Psoas muscle (tissue), 8 donors: Measurements from ENCODE around the gene ISL2. TPM values are rescaled to one million over a fixed set of nuclear protein-coding genes. Genes with fewer than 3 reads are reported as not detected.

Experiments used
- ATAC-seq, 4 donors: fragments of 200-7000 bp; cut with Tn5 transposase; one replicate each; pipeline ENCODE4 v1.9.1; 2020; ENCODE audit warnings: moderate library complexity in 3 of 4, mild to moderate bottlenecking in 2 of 4
- DNase-seq, 2 donors: peaks; one replicate each; pipeline ENCODE4 v3.0.0-alpha.2; 2020
- H3K27ac ChIP-seq: fragments of 200-600 bp; one replicate; pipeline ENCODE4 v1.8.0; 2022
- H3K27me3 ChIP-seq, 3 donors: fragments of 200-600 bp in 1 of 3; one replicate each; pipeline versions ENCODE4 v1.6.1 to v1.8.0; 2013 to 2022; ENCODE audit warnings: low read length in 2 of 3, mild to moderate bottlenecking in 2 of 3, moderate library complexity in 1 of 3; ENCODE audit not compliant: insufficient read depth in 3 of 3
- H3K36me3 ChIP-seq, 2 donors: fragments of 200-600 bp in 1 of 2; one replicate each; pipeline versions ENCODE4 v1.6.1 to v1.8.0; 2013 to 2022; ENCODE audit warnings: low read depth in 1 of 2, mild to moderate bottlenecking in 1 of 2, moderate library complexity in 1 of 2; ENCODE audit not compliant: insufficient read depth in 1 of 2
- H3K4me1 ChIP-seq: fragments of 200-600 bp; one replicate; pipeline ENCODE4 v1.8.0; 2022
- H3K4me3 ChIP-seq: fragments of 200-600 bp; one replicate; pipeline ENCODE4 v1.8.0; 2022; ENCODE audit warnings: mild to moderate bottlenecking
- H3K9me3 ChIP-seq: fragments of 200-600 bp; one replicate; pipeline ENCODE4 v1.8.0; 2022
- CTCF ChIP-seq: fragments of 200-600 bp; IDR thresholded peaks from one replicate; pipeline ENCODE4 v1.8.0; 2022; ENCODE audit warnings: antibody characterized with exemption
- WGBS, 3 donors: extraction: QIAGEN DNeasy Blood & Tissue Kit; methylation state at CpG; one replicate each; pipeline versions ENCODE4 v1.1.6 to v1.1.7; 2013; 5-methylcytosine and 5-hydroxymethylcytosine counted together
- intact Hi-C, 2 donors: fragments of 100-400 bp; cut with DNase I; formaldehyde crosslinking; loops; one replicate each; pipeline versions ENCODE4 v1.11.0 to v1.14.2; 2022
- polyA plus RNA-seq, 3 donors: library from polyadenylated mRNA; stranded (reverse); fragments of 200-250 nt; gene quantifications; one replicate each; pipeline ENCODE4 v1.2.3, GENCODE V29; 2013
- total RNA-seq, 4 donors: library from RNA; stranded (reverse); fragmentation: NEBNext Ultra II Directional in 2 of 4; extraction: Animal tissue kit (Norgen Biotek cat#: 25700) in 2 of 4; gene quantifications; one replicate each; pipeline versions ENCODE4 v1.2.1 to v1.2.4, GENCODE V29; 2021 to 2023
- donor health status: healthy with polysubstance abuse.
- donor health status: DM: no; HTN: no; CAD: no; lungs with moderate emphysema.
- donor health status: Bipolar disorder and iron deficiency.
- donor health status: healthy.
- donor health status: DM: yes; HTN: yes; CAD: no.
- donor health status: DM: no; HTN: no; CAD: no.
- donor health status: DM: no; HTN: no; CAD: no.
- donor health status: DM: yes; HTN: yes; CAD: no.

ISL2 gene
- total and polyA plus RNA-seq, 7 donors = not detected

GRCh38 chr15:76334438-76335306, 1.9 kb upstream of the ISL2 start:
- Histone ChIP-seq H3K4me1 (peaks cover 27% of the 10 kb centered on the region), H3K36me3 (no peaks in the 10 kb centered on the region), H3K27ac (no peak overlapping the region), H3K4me3 (peak overlapping the region; percentile 4), H3K9me3 (no peaks in the 10 kb centered on the region), H3K27me3 (peaks cover 0 to 71% (median 50%) of the 10 kb centered on the region in 3 donors)
- 19 to 23% (median 21%) methylated on average over 42 to 44 of the region's 44 CpGs for WGBS, 3 donors
- DNase-seq (no peak), ATAC-seq (no peak)
- intact Hi-C loops = loop anchor here in 1 of 2 donors (5.0 kb wide), 1 partner anchor 142 kb away; no protein-coding TSS in a partner anchor
- no peak for TF ChIP-seq CTCF

- H3K27ac ChIP-seq = no peak overlapping the region
- DNase-seq (no peak), ATAC-seq (no peak)
- H3K9me3 ChIP-seq = no peaks in the 10 kb centered on the region
- H3K4me3 ChIP-seq = peak overlapping the region; percentile 4
- no peaks in the 10 kb centered on the region for H3K36me3 ChIP-seq
- H3K4me1 ChIP-seq = peaks cover 36% of the 10 kb centered on the region
- TF ChIP-seq CTCF = no peak
- peaks cover 0 to 75% (median 57%) of the 10 kb centered on the region in 3 donors for H3K27me3 ChIP-seq
- intact Hi-C loops = no loop called here
- 8 to 16% (median 11%) methylated on average over 39 of the region's 39 CpGs for WGBS, 3 donors
Observed at GRCh38 chr15:76335307-76336253, 993 bp upstream of the ISL2 start.

GRCh38 chr15:76337059-76337695, 604 bp downstream of the ISL2 start:
- H3K4me3 ChIP-seq = peak overlapping the region; percentile 39
- peaks cover 52% of the 10 kb centered on the region for H3K4me1 ChIP-seq
- 9 to 17% (median 11%) methylated on average over 25 of the region's 25 CpGs for WGBS, 3 donors
- no peaks in the 10 kb centered on the region for H3K9me3 ChIP-seq
- DNase-seq (no peak), ATAC-seq (no peak)
- TF ChIP-seq CTCF = no peak
- intact Hi-C loops = no loop called here
- H3K27ac ChIP-seq = no peak overlapping the region
- no peaks in the 10 kb centered on the region for H3K36me3 ChIP-seq
- peaks cover 0 to 91% (median 65%) of the 10 kb centered on the region in 3 donors for H3K27me3 ChIP-seq

- peaks cover 57% of the 10 kb centered on the region for H3K4me1 ChIP-seq
- H3K27ac ChIP-seq = no peak overlapping the region
- no peaks in the 10 kb centered on the region for H3K9me3 ChIP-seq
- intact Hi-C loops = no loop called here
- H3K36me3 ChIP-seq = no peaks in the 10 kb centered on the region
- TF ChIP-seq CTCF = no peak
- H3K4me3 ChIP-seq = peak overlapping the region; percentile 39
- 8 to 9% (median 9%) methylated on average over 60 to 89 of the region's 89 CpGs for whole genome bisulfite sequencing, 3 donors
- no peak for DNase-seq
- peaks cover 0 to 98% (median 71%) of the 10 kb centered on the region in 3 donors for H3K27me3 ChIP-seq
- no peak for ATAC-seq
Observed at GRCh38 chr15:76337696-76338485, 1.3 kb downstream of the ISL2 start.
